ENCODE measurements around the gene C4BPB. TPM values are rescaled to one million over a fixed set of nuclear protein-coding genes. Genes with fewer than 3 reads are reported as not detected.

The C4BPB gene
- total and polyA plus RNA-seq, 2 of the 13 experiments (the other 11 are each of a cell fraction or from before 2014, with no cell fraction given), result 155 to 266 TPM

- Histone ChIP-seq H2AFZ (ENCODE audit: low read length) (no peak overlapping the region), H3K4me3 (replicated peaks in 1 of 3; ENCODE audit: insufficient read depth in 1 of 3, low read depth in 2 of 3, low read length in 3 of 3) (no peak overlapping the region), H4K20me1 (ENCODE audit: insufficient read depth, low read length) (no peaks in the 10 kb centered on the region), H3K9ac (ENCODE audit: insufficient read depth, low read depth, low read length) (no peak overlapping the region), H3K4me1 (ENCODE audit: insufficient read depth, low read length) (peaks cover 36% of the 10 kb centered on the region), H3K9me3 (ENCODE audit: low read length) (peaks cover 14% of the 10 kb centered on the region), H3K27me3 (ENCODE audit: control insufficient read depth in 1 of 2, insufficient read depth in 2 of 2, low read length in 2 of 2) (no peaks in the 10 kb centered on the region), H3K36me3 (replicated peaks in 1 of 2; ENCODE audit: control insufficient read depth in 1 of 2, insufficient read depth in 2 of 2, low read length in 2 of 2) (peaks cover 17 to 18% of the 10 kb centered on the region in 2 experiments), H3K79me2 (ENCODE audit: insufficient read depth, low read length) (no peaks in the 10 kb centered on the region), H3K27ac (ENCODE audit: extremely low read length, insufficient read depth, low read length) (no peak overlapping the region), H3K4me2 (ENCODE audit: low read depth, low read length) (no peak overlapping the region)
- FAIRE-seq (no peak), ATAC-seq (no peak), DNase-seq (ENCODE audit: low spot score) (no peak)
- POLR2A ChIA-PET, result interaction anchor here (2.6 kb wide), 1 partner anchor 12 kb away, joined by 18 read pairs; the partner anchor contains the start of gene C4BPB
- WGBS (ENCODE audit: low lambda C conversion rate), result 89% methylated on average over 1 of the region's 1 CpG
- intact Hi-C loops (cut with micrococcal nuclease; ENCODE audit: unreplicated experiment) (loop anchor here (5.0 kb wide), 1 partner anchor 141 kb away; no protein-coding TSS in a partner anchor), in situ Hi-C loops (cut with HindIII; ENCODE audit: extremely low pct_ligation_motif_present, low pct_unique_long_range_greater_than_20kb) (no loop called here)
- BruUV-seq (replicated peaks), result no TSS peak
- CTCF ChIA-PET (ENCODE audit: low intra/inter-chr PET ratio, low total read pairs), result no interaction called here
- TF ChIP-seq REPIN1 (CRISPR knock-in tag; IDR thresholded peaks at IDR 0.05; ENCODE audit: borderline replicate concordance, low read depth) (no peak), NR2F2 (IDR thresholded peaks at IDR 0.05; ENCODE audit: borderline replicate concordance, low read depth) (no peak)
Observed at GRCh38 chr1:207101720-207102119, 13.1 kb downstream of the C4BPB start.

GRCh38 chr1:207102146-207102545, 13.5 kb downstream of the C4BPB start:
- Histone ChIP-seq H3K27me3 (ENCODE audit: control insufficient read depth in 1 of 2, insufficient read depth in 2 of 2, low read length in 2 of 2) (no peaks in the 10 kb centered on the region), H3K27ac (ENCODE audit: extremely low read length, insufficient read depth, low read length) (no peak overlapping the region), H3K9me3 (ENCODE audit: low read length) (peaks cover 14% of the 10 kb centered on the region), H3K9ac (ENCODE audit: insufficient read depth, low read depth, low read length) (no peak overlapping the region), H4K20me1 (ENCODE audit: insufficient read depth, low read length) (no peaks in the 10 kb centered on the region), H3K4me2 (ENCODE audit: low read depth, low read length) (no peak overlapping the region), H3K4me3 (replicated peaks in 1 of 3; ENCODE audit: insufficient read depth in 1 of 3, low read depth in 2 of 3, low read length in 3 of 3) (no peak overlapping the region), H3K36me3 (replicated peaks in 1 of 2; ENCODE audit: control insufficient read depth in 1 of 2, insufficient read depth in 2 of 2, low read length in 2 of 2) (peaks cover 16 to 17% of the 10 kb centered on the region in 2 experiments), H3K4me1 (ENCODE audit: insufficient read depth, low read length) (peaks cover 36% of the 10 kb centered on the region), H3K79me2 (ENCODE audit: insufficient read depth, low read length) (no peaks in the 10 kb centered on the region), H2AFZ (ENCODE audit: low read length) (no peak overlapping the region)
- BruUV-seq (replicated peaks), result no TSS peak
- ChIA-PET POLR2A (interaction anchor here (3.4 kb wide), 1 partner anchor 13 kb away, joined by 26 read pairs; the partner anchor contains the start of gene C4BPB), CTCF (ENCODE audit: low intra/inter-chr PET ratio, low total read pairs) (no interaction called here)
- DNase-seq (ENCODE audit: low spot score) (no peak), FAIRE-seq (no peak), ATAC-seq (no peak)
- in situ Hi-C loops (cut with HindIII; ENCODE audit: extremely low pct_ligation_motif_present, low pct_unique_long_range_greater_than_20kb) (no loop called here), intact Hi-C loops (cut with micrococcal nuclease; ENCODE audit: unreplicated experiment) (loop anchor here (5.0 kb wide), 1 partner anchor 140 kb away; no protein-coding TSS in a partner anchor)
- 86% methylated on average over 5 of the region's 5 CpGs for WGBS (ENCODE audit: low lambda C conversion rate)
- TF ChIP-seq SP140L (CRISPR knock-in tag; IDR thresholded peaks at IDR 0.05; ENCODE audit: borderline replicate concordance) (no peak), CHD2 (IDR thresholded peaks at IDR 0.05; ENCODE audit: low read depth, low read length) (no peak), SETDB1 (CRISPR knock-in tag; IDR thresholded peaks at IDR 0.05; ENCODE audit: borderline replicate concordance) (no peak), GABPB1 (CRISPR knock-in tag; IDR thresholded peaks at IDR 0.05) (no peak), ZNF251 (CRISPR knock-in tag; IDR thresholded peaks at IDR 0.05) (no peak), MTERF4 (CRISPR knock-in tag; IDR thresholded peaks at IDR 0.05) (no peak), PAWR (CRISPR knock-in tag; IDR thresholded peaks at IDR 0.05; ENCODE audit: borderline replicate concordance) (no peak), HNRNPH1 (optimal IDR thresholded peaks at IDR 0.05; ENCODE audit: low read depth, low read length) (no peak), CTCF (CRISPR knock-in tag; IDR thresholded peaks at IDR 0.05) (no peak), POGK (CRISPR knock-in tag; conservative IDR thresholded peaks at IDR 0.05) (no peak), ZNF816 (CRISPR knock-in tag; IDR thresholded peaks at IDR 0.05; ENCODE audit: borderline replicate concordance) (no peak)
